Measurements from ENCODE around the gene CFAP410. TPM values are rescaled to one million over a fixed set of nuclear protein-coding genes. Genes with fewer than 3 reads are reported as not detected.
A peak's percentile ranks its signal among the peaks of the same experiment; 100 is the strongest.

Gene CFAP410
- total RNA-seq, 1 experiment from 2014 or later, result 19.3 TPM

DNA sequence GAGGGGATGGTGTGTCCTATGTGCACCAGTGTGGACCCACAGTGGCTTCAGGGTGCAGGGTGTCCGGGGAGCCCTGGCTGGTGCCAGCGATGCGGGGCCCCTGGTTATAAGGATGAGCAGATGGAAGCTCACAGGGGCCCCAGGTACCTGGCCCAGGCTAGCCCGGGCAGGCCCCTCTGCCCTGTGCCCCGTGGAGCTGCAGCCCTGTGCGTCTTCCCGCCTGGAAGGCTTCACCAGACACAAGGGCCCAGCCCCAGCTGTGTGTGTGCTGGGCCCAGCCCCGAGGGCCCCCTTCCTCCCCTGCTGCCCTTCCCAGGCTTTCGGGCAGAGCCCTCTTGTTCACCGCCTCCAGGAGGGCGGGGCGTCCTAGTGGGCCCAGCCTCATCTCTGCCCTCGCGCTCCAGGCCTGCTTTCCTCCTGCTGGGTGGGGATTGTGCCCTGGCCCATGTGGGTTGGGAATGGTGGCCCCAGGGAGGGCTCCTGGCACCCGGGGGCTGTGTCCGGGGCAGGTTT lies 23.4 kb downstream of the CFAP410 start:
- Mint-ChIP-seq H3K4me3 (no peak overlapping the region), H3K27ac (0 out of 2 replicates have a peak overlapping the region, but pooled peaks have one; percentile 8), H3K36me3 (peaks cover 12% of the 10 kb centered on the region), H3K9me3 (no peaks in the 10 kb centered on the region), H3K27me3 (ENCODE audit: low read depth) (no peaks in the 10 kb centered on the region), H3K4me1 (no peaks in the 10 kb centered on the region)
- ATAC-seq (no peak; the same call in 1 of the 2 replicates), DNase-seq (ENCODE audit: low spot score) (no peak)
- TF ChIP-seq ATF2 (CRISPR knock-in tag; IDR thresholded peaks at IDR 0.05; ENCODE audit: borderline replicate concordance, low read depth) (no peak), USF2 (CRISPR knock-in tag; IDR thresholded peaks at IDR 0.05) (no peak), NR3C1 (CRISPR knock-in tag; conservative IDR thresholded peaks at IDR 0.05; ENCODE audit: low read depth) (no peak), SOX15 (CRISPR knock-in tag; IDR thresholded peaks at IDR 0.05) (no peak), ZNF121 (CRISPR knock-in tag; IDR thresholded peaks at IDR 0.05) (no peak), CDX4 (CRISPR knock-in tag; IDR thresholded peaks at IDR 0.05; ENCODE audit: borderline replicate concordance) (no peak), JAZF1 (CRISPR knock-in tag; IDR thresholded peaks at IDR 0.05) (no peak), CREM (CRISPR knock-in tag; IDR thresholded peaks at IDR 0.05) (no peak), MXD4 (CRISPR knock-in tag; IDR thresholded peaks at IDR 0.05; ENCODE audit: borderline replicate concordance) (no peak), IRF1 (CRISPR knock-in tag; IDR thresholded peaks at IDR 0.05) (no peak), TEAD4 (CRISPR knock-in tag; IDR thresholded peaks at IDR 0.05) (no peak), HMGA2 (CRISPR knock-in tag; IDR thresholded peaks at IDR 0.05) (no peak), FOXP1 (CRISPR knock-in tag; IDR thresholded peaks at IDR 0.05; ENCODE audit: borderline replicate concordance) (no peak)
- TF ChIP-seq, protein P1, sequence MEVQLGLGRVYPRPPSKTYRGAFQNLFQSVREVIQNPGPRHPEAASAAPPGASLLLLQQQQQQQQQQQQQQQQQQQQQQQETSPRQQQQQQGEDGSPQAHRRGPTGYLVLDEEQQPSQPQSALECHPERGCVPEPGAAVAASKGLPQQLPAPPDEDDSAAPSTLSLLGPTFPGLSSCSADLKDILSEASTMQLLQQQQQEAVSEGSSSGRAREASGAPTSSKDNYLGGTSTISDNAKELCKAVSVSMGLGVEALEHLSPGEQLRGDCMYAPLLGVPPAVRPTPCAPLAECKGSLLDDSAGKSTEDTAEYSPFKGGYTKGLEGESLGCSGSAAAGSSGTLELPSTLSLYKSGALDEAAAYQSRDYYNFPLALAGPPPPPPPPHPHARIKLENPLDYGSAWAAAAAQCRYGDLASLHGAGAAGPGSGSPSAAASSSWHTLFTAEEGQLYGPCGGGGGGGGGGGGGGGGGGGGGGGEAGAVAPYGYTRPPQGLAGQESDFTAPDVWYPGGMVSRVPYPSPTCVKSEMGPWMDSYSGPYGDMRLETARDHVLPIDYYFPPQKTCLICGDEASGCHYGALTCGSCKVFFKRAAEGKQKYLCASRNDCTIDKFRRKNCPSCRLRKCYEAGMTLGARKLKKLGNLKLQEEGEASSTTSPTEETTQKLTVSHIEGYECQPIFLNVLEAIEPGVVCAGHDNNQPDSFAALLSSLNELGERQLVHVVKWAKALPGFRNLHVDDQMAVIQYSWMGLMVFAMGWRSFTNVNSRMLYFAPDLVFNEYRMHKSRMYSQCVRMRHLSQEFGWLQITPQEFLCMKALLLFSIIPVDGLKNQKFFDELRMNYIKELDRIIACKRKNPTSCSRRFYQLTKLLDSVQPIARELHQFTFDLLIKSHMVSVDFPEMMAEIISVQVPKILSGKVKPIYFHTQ (CRISPR knock-in tag; IDR thresholded peaks at IDR 0.05), result no peak
- TF ChIP-seq, protein P2, sequence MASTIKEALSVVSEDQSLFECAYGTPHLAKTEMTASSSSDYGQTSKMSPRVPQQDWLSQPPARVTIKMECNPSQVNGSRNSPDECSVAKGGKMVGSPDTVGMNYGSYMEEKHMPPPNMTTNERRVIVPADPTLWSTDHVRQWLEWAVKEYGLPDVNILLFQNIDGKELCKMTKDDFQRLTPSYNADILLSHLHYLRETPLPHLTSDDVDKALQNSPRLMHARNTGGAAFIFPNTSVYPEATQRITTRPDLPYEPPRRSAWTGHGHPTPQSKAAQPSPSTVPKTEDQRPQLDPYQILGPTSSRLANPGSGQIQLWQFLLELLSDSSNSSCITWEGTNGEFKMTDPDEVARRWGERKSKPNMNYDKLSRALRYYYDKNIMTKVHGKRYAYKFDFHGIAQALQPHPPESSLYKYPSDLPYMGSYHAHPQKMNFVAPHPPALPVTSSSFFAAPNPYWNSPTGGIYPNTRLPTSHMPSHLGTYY (CRISPR knock-in tag; IDR thresholded peaks at IDR 0.05), result no peak
- TF ChIP-seq, protein P3, sequence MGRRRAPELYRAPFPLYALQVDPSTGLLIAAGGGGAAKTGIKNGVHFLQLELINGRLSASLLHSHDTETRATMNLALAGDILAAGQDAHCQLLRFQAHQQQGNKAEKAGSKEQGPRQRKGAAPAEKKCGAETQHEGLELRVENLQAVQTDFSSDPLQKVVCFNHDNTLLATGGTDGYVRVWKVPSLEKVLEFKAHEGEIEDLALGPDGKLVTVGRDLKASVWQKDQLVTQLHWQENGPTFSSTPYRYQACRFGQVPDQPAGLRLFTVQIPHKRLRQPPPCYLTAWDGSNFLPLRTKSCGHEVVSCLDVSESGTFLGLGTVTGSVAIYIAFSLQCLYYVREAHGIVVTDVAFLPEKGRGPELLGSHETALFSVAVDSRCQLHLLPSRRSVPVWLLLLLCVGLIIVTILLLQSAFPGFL (CRISPR knock-in tag; IDR thresholded peaks at IDR 0.05; ENCODE audit: borderline replicate concordance), result no peak
- ChIA-PET POLR2A (no interaction called here), CTCF (interaction anchor here (1.3 kb wide), 1 partner anchor 13 kb away, joined by 4 read pairs; no protein-coding TSS in a partner anchor)

GRCh38 chr21:44314561-44314960 lies 24.6 kb downstream of the CFAP410 start:
- ChIA-PET CTCF (no interaction called here), POLR2A (interaction anchor here (0.5 kb wide), 1 partner anchor 388 kb away, joined by 3 read pairs; no protein-coding TSS in a partner anchor)
- no peaks in the 10 kb centered on the region for H3K9me3 Mint-ChIP-seq
- DNase-seq (ENCODE audit: low spot score) (no peak), ATAC-seq (no peak)
- H3K4me1 Mint-ChIP-seq, result no peaks in the 10 kb centered on the region
- H3K27ac Mint-ChIP-seq, result no peak overlapping the region
- no peak overlapping the region for H3K4me3 Mint-ChIP-seq
- no peaks in the 10 kb centered on the region for H3K27me3 Mint-ChIP-seq (ENCODE audit: low read depth)
- H3K36me3 Mint-ChIP-seq, result peaks cover 12% of the 10 kb centered on the region
- no peak for TF ChIP-seq RORB (CRISPR knock-in tag; IDR thresholded peaks at IDR 0.05)
- no peak for TF ChIP-seq OVOL2 (CRISPR knock-in tag; IDR thresholded peaks at IDR 0.05; ENCODE audit: borderline replicate concordance)
- no peak for TF ChIP-seq SOX15 (CRISPR knock-in tag; IDR thresholded peaks at IDR 0.05)
- no peak for TF ChIP-seq FOXK1 (CRISPR knock-in tag; IDR thresholded peaks at IDR 0.05)
- TF ChIP-seq MYBL2 (CRISPR knock-in tag; IDR thresholded peaks at IDR 0.05), result no peak
- TF ChIP-seq, protein P4, sequence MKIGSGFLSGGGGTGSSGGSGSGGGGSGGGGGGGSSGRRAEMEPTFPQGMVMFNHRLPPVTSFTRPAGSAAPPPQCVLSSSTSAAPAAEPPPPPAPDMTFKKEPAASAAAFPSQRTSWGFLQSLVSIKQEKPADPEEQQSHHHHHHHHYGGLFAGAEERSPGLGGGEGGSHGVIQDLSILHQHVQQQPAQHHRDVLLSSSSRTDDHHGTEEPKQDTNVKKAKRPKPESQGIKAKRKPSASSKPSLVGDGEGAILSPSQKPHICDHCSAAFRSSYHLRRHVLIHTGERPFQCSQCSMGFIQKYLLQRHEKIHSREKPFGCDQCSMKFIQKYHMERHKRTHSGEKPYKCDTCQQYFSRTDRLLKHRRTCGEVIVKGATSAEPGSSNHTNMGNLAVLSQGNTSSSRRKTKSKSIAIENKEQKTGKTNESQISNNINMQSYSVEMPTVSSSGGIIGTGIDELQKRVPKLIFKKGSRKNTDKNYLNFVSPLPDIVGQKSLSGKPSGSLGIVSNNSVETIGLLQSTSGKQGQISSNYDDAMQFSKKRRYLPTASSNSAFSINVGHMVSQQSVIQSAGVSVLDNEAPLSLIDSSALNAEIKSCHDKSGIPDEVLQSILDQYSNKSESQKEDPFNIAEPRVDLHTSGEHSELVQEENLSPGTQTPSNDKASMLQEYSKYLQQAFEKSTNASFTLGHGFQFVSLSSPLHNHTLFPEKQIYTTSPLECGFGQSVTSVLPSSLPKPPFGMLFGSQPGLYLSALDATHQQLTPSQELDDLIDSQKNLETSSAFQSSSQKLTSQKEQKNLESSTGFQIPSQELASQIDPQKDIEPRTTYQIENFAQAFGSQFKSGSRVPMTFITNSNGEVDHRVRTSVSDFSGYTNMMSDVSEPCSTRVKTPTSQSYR (CRISPR knock-in tag; IDR thresholded peaks at IDR 0.05), result no peak
- TF ChIP-seq ZNF263 (CRISPR knock-in tag; IDR thresholded peaks at IDR 0.05; ENCODE audit: low read depth), result no peak
- no peak for TF ChIP-seq FOXJ3 (CRISPR knock-in tag; IDR thresholded peaks at IDR 0.05; ENCODE audit: borderline replicate concordance)
